ENCODE measurements around the gene PSMC6.
"Not testable (repeated sequence)": the region's sequence is repeated elsewhere in the genome, so short reads cannot be mapped to it uniquely, and the experiment has no call there.

Gene PSMC6

GRCh38 chr14:52723514-52724359 is 16.7 kb downstream of the PSMC6 start:
- DNase-seq: no peak

DNA sequence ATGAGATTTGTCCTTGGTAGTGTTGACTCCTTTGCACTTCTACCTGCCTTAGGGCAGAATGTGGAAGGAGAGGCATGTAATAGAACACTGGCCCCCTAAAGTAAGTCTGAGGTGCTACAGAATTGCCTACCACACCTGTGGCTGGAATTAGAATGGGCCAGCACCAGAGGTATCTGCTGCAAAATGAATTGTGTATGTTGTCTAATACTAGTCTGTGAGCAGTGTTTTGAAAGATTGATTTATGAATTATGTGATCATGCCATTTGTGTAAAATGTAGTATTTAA is 17.3 kb downstream of the PSMC6 start:
- DNase-seq: no peak

GRCh38 chr14:52727509-52727908 is 20.5 kb downstream of the PSMC6 start:
- DNase-seq: not testable (repeated sequence)

GRCh38 chr14:52729035-52729434 is 22.0 kb downstream of the PSMC6 start:
- DNase-seq: not testable (repeated sequence)

DNA sequence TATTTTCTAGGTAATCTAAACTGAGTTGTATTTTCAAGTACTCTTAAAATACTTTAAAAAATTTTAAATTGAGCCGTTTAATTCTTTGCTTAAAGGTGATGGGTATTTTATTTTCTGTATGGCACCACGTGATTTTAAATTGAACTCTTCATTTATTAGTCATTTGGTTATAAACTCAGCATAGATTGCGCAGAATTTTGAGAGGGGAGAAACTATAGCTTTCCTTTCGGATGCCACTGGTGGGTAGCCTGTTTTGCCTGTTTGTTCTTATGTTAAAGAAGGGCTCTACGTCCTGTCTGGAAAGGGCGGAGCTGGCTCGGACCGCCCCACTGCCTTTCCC is 22.6 kb downstream of the PSMC6 start:
- no peak for DNase-seq

- DNase-seq: peak; percentile 97
Observed at GRCh38 chr14:52729925-52730708, 23.1 kb downstream of the PSMC6 start, which contains the start of gene STYX. TSS of gene STYX (plus strand) at chr14:52730166. CDS start at chr14:52730475, 309 bp downstream.

DNA sequence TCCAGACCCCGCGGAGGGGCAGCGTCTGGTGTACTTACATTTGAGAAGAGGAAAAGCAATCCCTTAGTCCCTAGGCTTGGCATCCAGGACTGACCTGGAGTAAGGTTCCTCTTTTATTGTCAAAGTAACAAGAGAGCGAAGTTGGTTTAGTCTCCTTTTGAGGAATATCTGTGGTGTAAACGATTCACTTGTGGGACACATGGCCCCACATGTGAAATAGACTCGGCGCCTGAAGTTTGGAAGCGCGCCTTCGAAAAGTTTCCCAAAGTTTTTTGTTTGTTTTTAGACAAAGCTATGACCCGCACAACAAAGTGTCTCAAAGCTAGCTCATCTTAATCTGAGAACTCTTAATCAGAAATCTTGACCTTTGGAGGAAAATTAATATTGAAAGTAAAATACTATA is 23.7 kb downstream of the PSMC6 start:
- DNase-seq: no peak

DNA sequence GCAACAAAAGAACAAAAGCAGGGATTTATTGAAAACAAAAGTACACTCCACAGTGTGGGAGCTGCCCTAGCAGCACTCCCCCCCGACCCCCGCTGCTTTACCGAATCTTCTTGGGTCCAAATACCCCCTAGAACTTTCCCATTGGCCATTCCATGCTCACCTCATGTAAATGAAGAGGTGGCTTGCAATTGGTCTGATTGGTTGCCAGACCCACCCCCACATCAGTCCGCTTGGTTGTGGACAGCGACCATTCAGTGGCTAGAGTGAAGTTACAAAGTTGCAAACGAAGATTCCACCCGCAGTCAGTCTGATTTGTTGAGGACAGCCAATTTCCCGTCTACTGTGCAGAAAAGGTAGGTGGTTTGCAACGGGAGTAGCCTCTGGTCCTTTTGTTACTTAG is 26.8 kb downstream of the PSMC6 start:
- DNase-seq: no peak

DNA sequence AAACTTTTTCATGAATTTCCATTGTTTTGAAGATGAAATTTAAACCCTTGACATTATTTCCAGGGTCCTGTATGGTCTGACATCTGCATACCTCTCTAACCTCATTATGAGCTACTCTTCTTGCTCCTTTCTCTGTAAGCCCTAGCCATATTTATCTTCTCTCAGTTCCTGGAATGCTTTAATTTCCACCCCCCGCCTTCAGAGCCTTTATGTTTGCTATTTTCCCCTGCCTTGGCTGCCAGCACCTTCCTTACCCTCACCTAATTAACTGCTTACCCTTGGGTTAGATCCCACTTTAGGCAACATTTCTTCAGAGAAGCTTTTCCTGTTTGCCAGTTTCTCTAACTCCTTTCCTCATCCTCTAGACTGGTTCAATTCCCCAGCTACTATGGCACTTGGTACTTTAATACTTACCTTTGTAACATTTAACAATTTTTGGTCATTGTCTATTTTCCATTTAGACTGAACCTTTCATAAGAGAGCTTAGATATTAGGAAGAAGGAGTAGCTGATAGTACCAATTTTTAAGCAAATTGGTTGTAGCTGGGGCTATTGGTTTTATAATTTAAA is 29.0 kb downstream of the PSMC6 start:
- DNase-seq: no peak

DNA sequence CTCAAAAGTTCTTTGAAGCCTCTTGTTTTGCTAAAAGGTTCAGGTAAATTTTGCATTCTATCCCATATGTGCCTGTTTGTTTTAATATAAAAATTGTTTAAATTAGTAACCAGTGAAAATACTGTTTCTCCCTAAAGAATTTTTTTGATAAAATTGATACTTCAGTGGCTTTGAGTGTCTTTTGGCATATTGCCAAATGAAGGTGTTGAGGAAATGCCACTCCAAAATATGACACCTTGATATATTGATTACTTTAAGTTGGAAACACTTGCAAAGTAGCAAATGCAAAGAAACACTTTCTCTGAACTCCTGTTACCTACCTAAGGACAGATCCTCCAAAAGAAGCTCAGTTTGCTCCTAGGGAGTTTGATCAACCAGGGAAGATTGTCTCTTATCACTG is 31.4 kb downstream of the PSMC6 start:
- DNase-seq: peak; percentile 24

GRCh38 chr14:52740751-52741150 is 33.8 kb downstream of the PSMC6 start:
- DNase-seq: no peak

GRCh38 chr14:52741865-52742264 is 34.9 kb downstream of the PSMC6 start:
- DNase-seq: peak; percentile 55

- DNase-seq: no peak
Observed at GRCh38 chr14:52748647-52749292, 41.8 kb downstream of the PSMC6 start.

DNA sequence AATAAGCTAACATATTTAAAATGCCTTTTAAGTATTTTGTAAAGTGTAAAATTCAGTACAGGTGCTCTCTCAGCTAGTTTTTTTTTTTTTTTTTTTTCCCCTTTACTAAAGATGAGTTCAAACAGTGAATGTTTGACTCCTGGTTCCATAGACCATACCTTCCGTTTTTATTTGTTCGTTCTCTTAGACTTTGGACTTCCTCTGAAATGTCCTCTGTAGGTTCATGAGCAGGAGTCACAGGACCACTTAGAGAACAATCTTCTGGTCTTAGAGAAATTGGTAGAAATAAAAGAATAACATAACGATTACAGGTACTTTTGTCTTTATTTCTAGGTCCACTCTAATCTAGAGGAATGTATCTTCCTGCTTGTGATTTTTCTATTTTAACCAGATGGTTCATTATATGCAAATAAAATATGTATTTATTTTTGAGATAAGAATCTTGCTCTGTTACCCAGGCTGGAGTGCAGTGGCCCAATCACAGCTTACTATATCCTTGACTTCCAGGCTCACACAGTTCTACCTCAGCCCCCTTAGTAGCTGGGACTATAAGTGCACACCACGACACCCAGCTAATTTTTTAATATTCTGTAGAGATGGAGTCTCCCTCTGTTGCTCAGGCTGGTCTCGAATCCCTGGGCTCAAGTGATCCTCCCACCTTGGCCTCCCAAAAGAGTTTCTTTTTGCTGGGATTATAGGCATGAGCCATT is 48.8 kb downstream of the PSMC6 start:
- no peak for DNase-seq

GRCh38 chr14:52759145-52759544 is 52.1 kb downstream of the PSMC6 start:
- no peak for DNase-seq

GRCh38 chr14:52762923-52763322 is 55.9 kb downstream of the PSMC6 start:
- not testable (repeated sequence) for DNase-seq

DNA sequence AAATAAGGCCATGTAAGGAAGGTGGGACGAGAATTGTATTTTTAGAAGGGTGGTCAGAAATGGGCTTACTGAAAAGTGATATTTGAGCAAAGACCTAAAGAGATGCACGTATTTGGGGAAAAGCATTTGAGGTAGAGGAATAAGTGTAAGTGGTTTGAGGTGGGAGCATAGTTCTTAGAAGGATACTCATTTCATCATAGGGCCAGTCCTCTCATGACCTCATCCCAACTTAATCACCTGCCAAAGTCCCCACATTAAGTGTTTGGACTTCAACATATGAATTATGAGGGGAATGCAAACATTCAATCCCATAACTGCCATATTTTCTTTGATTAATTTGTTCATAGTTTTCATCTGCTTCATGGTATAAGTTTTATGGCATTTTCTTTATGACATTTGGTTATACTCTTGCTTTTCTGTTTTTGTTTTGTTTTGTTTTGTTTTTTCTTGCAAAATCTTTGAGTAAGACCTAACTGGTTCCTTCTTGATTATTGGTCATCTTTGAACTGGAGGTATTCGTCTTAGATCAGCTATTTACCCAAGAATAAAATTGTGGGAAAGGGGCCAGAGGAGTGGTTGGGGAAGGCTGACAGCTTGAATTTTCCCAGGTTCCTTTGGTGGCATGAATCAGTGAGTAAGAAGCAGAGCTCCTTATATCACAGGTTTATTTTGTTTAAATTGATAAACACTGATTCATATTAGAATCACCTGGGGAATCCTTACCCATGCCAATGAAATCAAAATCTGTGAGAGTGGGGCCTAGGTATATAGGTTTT is 60.2 kb downstream of the PSMC6 start:
- DNase-seq: no peak

DNA sequence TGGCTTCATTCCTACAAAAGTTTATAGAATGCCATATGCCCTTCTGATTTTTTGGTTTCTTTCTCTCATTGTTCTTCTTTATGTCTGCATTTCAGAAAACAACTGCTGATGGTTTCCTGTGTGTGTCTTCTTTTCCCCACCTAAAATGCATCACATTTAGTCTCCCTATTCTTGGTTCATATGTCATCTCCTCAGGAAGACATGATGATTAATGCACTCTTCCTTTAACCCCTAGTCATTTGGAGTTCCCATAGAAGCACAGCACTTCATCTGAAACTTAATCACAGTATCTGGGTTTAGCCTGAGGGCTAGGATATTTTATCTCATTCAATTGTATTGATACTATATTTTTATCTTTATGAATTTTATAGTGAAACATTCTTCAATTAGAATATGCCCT is 62.9 kb downstream of the PSMC6 start:
- DNase-seq: no peak

DNA sequence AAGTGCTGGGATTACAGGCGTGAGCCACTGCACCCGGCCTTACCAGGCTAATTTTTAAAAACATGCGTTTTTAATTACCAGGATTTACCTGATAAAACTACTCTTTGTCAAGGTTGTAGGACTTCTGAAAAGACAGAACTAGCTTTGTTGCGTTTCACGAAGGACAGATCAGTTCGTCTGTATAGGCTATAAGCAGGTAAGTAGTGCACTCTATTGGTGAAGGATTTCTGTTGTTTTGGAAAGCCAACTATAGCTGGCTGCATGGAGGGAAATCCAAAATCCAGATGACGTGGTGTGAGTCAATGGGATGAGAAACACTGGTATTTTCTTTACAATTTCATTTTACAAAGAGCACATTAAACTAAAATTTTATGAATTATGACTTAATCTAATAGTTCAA is 69.8 kb downstream of the PSMC6 start:
- DNase-seq: peak; percentile 34

All from CD4-positive, alpha-beta T cell treated with Interleukin-17A for 1 hour (primary cell).